Ishikawa (cell line): ENCODE measurements around the gene CDV3.

ENCODE experiments used
- CEBPB ChIP-seq: IDR thresholded peaks from 2 replicates; pipeline ENCODE4 v1.6.1; 2012
- EGR1 ChIP-seq: IDR thresholded peaks from 2 replicates; pipeline ENCODE4 v1.6.1; 2012
- EP300 ChIP-seq: IDR thresholded peaks from 2 replicates; pipeline ENCODE4 v1.6.1; 2012; ENCODE audit warnings: borderline replicate concordance
- RAD21 ChIP-seq: IDR thresholded peaks from 2 replicates; pipeline ENCODE4 v1.6.1; 2012; ENCODE audit warnings: low read depth
- TCF12 ChIP-seq: IDR thresholded peaks from 2 replicates; pipeline ENCODE4 v1.6.1; 2012; ENCODE audit warnings: low read depth
- TEAD4 ChIP-seq: IDR thresholded peaks from 2 replicates; pipeline ENCODE4 v1.6.1; 2012
- YY1 ChIP-seq: IDR thresholded peaks from 2 replicates; pipeline ENCODE4 v1.6.1; 2012; ENCODE audit warnings: low read depth
- ZBTB7A ChIP-seq: IDR thresholded peaks from 2 replicates; pipeline ENCODE4 v1.6.1; 2012; ENCODE audit warnings: low read depth
- TF ChIP-seq, protein P1 (sequence below): IDR thresholded peaks from 2 replicates; pipeline ENCODE4 v1.6.1; 2012
- TF ChIP-seq, protein P2 (sequence below): IDR thresholded peaks from 2 replicates; pipeline ENCODE4 v1.6.1; 2012
- TF ChIP-seq, protein P3 (sequence below): IDR thresholded peaks from 2 replicates; pipeline ENCODE4 v1.6.1; 2012; ENCODE audit warnings: low read depth, mild to moderate bottlenecking

DNA sequence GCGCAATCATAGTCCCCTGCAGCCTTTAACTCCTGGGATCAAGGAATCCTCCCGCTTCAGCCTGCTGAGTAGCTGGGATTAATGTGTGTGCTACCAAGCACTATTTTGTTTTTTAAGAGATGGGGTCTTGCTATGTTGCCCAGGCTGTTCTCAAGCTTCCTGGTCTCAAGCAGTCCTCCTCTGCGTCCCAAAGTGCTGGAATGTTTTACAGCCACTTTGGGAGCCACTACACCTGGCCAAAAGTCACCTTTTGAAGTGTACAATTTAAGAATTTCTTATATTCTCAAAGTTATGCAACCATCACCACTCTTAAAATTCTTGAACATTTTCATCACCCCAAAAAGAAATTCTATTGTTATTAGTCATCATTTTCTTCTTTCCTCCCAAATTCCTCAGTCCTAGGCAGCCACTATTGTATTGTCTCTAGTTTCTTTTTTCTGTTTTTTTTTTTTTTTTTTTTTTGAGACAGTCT, 17.8 kb downstream of the CDV3 start:
- no peak for TF ChIP-seq TCF12
- TF ChIP-seq EGR1, result no peak
- TF ChIP-seq YY1, result 0 out of 2 replicates have a peak, but pooled peaks have one; percentile 28
- no peak for TF ChIP-seq RAD21
- TF ChIP-seq, protein P1, sequence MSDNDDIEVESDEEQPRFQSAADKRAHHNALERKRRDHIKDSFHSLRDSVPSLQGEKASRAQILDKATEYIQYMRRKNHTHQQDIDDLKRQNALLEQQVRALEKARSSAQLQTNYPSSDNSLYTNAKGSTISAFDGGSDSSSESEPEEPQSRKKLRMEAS, result no peak
- TF ChIP-seq, protein P2, sequence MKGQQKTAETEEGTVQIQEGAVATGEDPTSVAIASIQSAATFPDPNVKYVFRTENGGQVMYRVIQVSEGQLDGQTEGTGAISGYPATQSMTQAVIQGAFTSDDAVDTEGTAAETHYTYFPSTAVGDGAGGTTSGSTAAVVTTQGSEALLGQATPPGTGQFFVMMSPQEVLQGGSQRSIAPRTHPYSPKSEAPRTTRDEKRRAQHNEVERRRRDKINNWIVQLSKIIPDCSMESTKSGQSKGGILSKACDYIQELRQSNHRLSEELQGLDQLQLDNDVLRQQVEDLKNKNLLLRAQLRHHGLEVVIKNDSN, result no peak
- peak; percentile 82 for TF ChIP-seq TEAD4
- peak; percentile 81 for TF ChIP-seq CEBPB
- no peak for TF ChIP-seq ZBTB7A
- TF ChIP-seq, protein P3, sequence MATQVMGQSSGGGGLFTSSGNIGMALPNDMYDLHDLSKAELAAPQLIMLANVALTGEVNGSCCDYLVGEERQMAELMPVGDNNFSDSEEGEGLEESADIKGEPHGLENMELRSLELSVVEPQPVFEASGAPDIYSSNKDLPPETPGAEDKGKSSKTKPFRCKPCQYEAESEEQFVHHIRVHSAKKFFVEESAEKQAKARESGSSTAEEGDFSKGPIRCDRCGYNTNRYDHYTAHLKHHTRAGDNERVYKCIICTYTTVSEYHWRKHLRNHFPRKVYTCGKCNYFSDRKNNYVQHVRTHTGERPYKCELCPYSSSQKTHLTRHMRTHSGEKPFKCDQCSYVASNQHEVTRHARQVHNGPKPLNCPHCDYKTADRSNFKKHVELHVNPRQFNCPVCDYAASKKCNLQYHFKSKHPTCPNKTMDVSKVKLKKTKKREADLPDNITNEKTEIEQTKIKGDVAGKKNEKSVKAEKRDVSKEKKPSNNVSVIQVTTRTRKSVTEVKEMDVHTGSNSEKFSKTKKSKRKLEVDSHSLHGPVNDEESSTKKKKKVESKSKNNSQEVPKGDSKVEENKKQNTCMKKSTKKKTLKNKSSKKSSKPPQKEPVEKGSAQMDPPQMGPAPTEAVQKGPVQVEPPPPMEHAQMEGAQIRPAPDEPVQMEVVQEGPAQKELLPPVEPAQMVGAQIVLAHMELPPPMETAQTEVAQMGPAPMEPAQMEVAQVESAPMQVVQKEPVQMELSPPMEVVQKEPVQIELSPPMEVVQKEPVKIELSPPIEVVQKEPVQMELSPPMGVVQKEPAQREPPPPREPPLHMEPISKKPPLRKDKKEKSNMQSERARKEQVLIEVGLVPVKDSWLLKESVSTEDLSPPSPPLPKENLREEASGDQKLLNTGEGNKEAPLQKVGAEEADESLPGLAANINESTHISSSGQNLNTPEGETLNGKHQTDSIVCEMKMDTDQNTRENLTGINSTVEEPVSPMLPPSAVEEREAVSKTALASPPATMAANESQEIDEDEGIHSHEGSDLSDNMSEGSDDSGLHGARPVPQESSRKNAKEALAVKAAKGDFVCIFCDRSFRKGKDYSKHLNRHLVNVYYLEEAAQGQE, result no peak
- TF ChIP-seq EP300, result peak; percentile 35; the same call in 1 of the 2 replicates
